ENCODE data around the gene TMEM132D.
"Not testable (repeated sequence)": the region's sequence is repeated elsewhere in the genome, so short reads cannot be mapped to it uniquely, and the experiment has no call there.

Gene TMEM132D

GRCh38 chr12:129901254-129901653 lies 2.6 kb downstream of the TMEM132D start:
- ChIA-PET POLR2A (no interaction called here), CTCF (no interaction called here)
- no peak for TF ChIP-seq CTCF (IDR thresholded peaks at IDR 0.05; ENCODE audit: control extremely low read depth, extremely low read depth, low read depth, missing control alignments)
- DNase-seq (ENCODE audit: extremely low spot score) = no peak

GRCh38 chr12:129900306-129900705 lies 3.5 kb downstream of the TMEM132D start:
- ChIA-PET POLR2A (no interaction called here), CTCF (interaction anchor here (0.8 kb wide), 1 partner anchor 14 kb away, joined by 4 read pairs; no protein-coding TSS in a partner anchor)
- DNase-seq (ENCODE audit: extremely low spot score) = no peak
- no peak for TF ChIP-seq CTCF (IDR thresholded peaks at IDR 0.05; ENCODE audit: control extremely low read depth, extremely low read depth, low read depth, missing control alignments)

GRCh38 chr12:129899045-129899444 lies 4.8 kb downstream of the TMEM132D start:
- CTCF ChIA-PET = interaction anchor here (1.6 kb wide), 1 partner anchor 12 kb away, joined by 4 read pairs; no protein-coding TSS in a partner anchor
- DNase-seq (ENCODE audit: extremely low spot score); POLR2A ChIA-PET: not testable (repeated sequence)

DNA sequence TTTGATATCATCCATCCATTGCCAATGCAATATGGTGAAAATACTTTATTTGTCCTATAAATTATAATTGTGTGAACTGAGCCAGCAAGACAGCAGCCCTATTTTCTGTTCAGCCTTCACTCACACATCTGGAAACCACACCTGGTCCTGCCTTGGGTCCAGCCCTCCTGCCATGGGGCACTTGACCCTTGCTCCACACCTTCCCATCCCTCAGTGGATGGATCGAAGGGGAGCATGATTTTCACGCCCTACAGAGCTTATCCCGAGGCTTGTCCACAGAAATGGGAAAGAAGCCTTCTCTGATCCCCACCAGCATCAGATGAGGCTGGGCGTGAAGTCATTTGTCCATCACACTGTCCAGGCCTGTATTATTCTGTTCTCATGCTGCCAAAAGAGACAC lies 10.1 kb downstream of the TMEM132D start:
- no peak for TF ChIP-seq CTCF (IDR thresholded peaks at IDR 0.05; ENCODE audit: control extremely low read depth, extremely low read depth, low read depth, missing control alignments)
- POLR2A ChIA-PET = no interaction called here
- no peak for DNase-seq (ENCODE audit: extremely low spot score)
- CTCF ChIA-PET = no interaction called here

- ChIA-PET POLR2A (no interaction called here), CTCF (interaction anchor here (1.3 kb wide), 1 partner anchor 24 kb away, joined by 5 read pairs; no protein-coding TSS in a partner anchor)
- TF ChIP-seq CTCF (IDR thresholded peaks at IDR 0.05; ENCODE audit: control extremely low read depth, extremely low read depth, low read depth, missing control alignments) = no peak
- DNase-seq (ENCODE audit: extremely low spot score) = no peak
Measured at GRCh38 chr12:129887101-129887500, 16.7 kb downstream of the TMEM132D start.

GRCh38 chr12:129886541-129886940 lies 17.3 kb downstream of the TMEM132D start:
- no peak for TF ChIP-seq CTCF (IDR thresholded peaks at IDR 0.05; ENCODE audit: control extremely low read depth, extremely low read depth, low read depth, missing control alignments)
- DNase-seq (ENCODE audit: extremely low spot score) = no peak
- ChIA-PET CTCF (no interaction called here), POLR2A (no interaction called here)

DNA sequence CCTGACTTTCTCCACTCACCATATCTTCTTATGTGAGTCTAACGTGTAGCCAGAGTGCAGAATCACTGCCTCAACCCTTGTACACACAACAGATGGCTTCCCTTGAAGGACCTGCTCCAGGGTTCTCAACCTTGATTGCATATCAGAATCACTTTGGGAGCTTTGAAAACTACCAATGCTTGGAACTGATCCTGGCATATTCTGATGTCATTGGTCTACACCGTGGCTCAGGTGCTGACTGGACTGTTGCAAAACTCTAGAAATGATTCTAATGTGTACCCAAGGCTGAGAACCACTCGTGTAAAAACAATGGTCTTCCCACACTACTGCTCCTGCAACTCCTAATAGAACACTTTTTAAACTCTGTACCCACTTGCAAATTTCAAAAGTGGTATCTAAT lies 18.5 kb downstream of the TMEM132D start:
- no peak for DNase-seq (ENCODE audit: extremely low spot score)
- no peak for TF ChIP-seq CTCF (IDR thresholded peaks at IDR 0.05; ENCODE audit: control extremely low read depth, extremely low read depth, low read depth, missing control alignments)
- CTCF ChIA-PET = no interaction called here
- POLR2A ChIA-PET = no interaction called here

All from GM10248 (cell line).